Measurements from ENCODE around the gene PURB.

PURB gene

DNA sequence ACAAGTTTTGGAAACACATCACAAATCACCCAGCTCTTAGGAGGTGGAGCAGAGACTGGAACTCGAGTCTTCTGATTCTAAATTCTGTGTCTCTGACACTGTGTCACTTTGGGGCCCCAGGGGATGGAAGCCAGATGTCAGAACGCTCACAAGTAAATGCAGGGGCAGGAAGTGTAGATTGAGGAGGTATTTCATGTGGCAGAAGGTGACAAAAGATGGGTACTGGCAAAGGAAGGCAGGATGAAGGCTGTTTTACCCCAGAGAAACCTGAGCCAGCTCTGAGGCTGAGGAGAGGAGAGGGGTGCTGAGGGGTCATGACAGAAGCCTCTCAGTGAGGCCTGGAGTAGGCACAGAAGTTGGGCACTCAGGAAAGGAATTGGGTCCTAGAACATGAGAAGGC is 6.0 kb upstream of the PURB start:
- no peaks in the 10 kb centered on the region for H3K79me2 ChIP-seq (ENCODE audit: insufficient read depth, low read length)
- H3K4me1 ChIP-seq (ENCODE audit: insufficient read depth, low read length, severe bottlenecking): peaks cover under 1% of the 10 kb centered on the region
- H3K9me2 ChIP-seq (ENCODE audit: low read depth, low read length): no peaks in the 10 kb centered on the region
- TF ChIP-seq EZH2 (IDR thresholded peaks at IDR 0.05; ENCODE audit: borderline replicate concordance, low read length): no peak
- H3K27me3 ChIP-seq (ENCODE audit: insufficient read depth, low read length): no peaks in the 10 kb centered on the region; the same call in 1 of the 2 replicates
- H3F3A ChIP-seq (ENCODE audit: insufficient read depth, low read length): no peaks in the 10 kb centered on the region
- no peak overlapping the region for H3K4me3 ChIP-seq (ENCODE audit: low read depth, low read length, poor library complexity, severe bottlenecking)
- H3K4me2 ChIP-seq (ENCODE audit: low read length): no peak overlapping the region
- no peaks in the 10 kb centered on the region for H4K20me1 ChIP-seq (ENCODE audit: insufficient read depth, low read length)
- H3K27ac ChIP-seq (ENCODE audit: low read depth, low read length, poor library complexity, severe bottlenecking): no peak overlapping the region
- no peak overlapping the region for H2AFZ ChIP-seq (ENCODE audit: low read length)
- no peaks in the 10 kb centered on the region for H3K36me3 ChIP-seq (ENCODE audit: insufficient read depth, low read length)
- H3K9me3 ChIP-seq (ENCODE audit: low read length): no peaks in the 10 kb centered on the region
- no peak overlapping the region for H3K9ac ChIP-seq (ENCODE audit: low read length)

DNA sequence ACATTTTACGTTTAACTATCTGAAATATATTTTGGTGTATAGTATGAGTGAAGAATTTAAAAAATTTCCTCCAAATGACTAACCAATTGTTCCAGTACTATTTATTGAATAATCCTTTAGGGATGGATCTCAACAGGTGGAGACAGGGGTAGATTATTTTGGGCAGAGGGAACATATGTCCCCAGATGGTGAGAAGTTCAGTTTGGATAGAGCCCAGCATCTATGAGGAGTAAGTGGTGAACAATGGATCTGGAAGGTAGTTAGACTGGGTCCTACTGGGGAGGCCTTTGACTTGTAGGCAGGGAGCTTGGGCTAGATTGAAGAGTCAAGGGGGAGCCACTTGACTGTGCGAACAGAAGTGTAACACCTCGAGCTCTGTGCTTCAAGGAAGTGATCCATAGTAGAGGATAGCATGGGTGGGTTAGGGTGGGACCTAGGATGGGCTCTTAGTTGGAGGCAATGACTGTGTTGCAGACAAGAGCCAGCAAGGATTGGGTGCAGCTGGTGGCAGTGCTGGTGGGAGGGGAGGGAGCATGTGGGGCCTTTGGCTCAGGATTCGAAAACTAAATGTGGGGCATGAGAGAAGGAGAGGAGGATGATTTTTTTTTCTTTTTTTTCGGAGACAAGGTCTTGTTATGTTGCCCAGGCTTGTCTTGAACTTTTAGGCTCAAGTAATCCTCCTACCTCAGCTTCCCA is 3.9 kb upstream of the PURB start:
- Histone ChIP-seq H3K79me2 (ENCODE audit: insufficient read depth, low read length) (no peaks in the 10 kb centered on the region), H3K9me3 (ENCODE audit: low read length) (no peaks in the 10 kb centered on the region; the same call in 1 of the 2 replicates), H3K27me3 (ENCODE audit: insufficient read depth, low read length) (no peaks in the 10 kb centered on the region), H3K4me3 (ENCODE audit: low read depth, low read length, poor library complexity, severe bottlenecking) (no peak overlapping the region), H2AFZ (ENCODE audit: low read length) (no peak overlapping the region), H4K20me1 (ENCODE audit: insufficient read depth, low read length) (no peaks in the 10 kb centered on the region), H3F3A (ENCODE audit: insufficient read depth, low read length) (no peaks in the 10 kb centered on the region), H3K36me3 (ENCODE audit: insufficient read depth, low read length) (peaks cover 6% of the 10 kb centered on the region), H3K4me1 (ENCODE audit: insufficient read depth, low read length, severe bottlenecking) (peaks cover 14% of the 10 kb centered on the region), H3K9ac (ENCODE audit: low read length) (no peak overlapping the region), H3K9me2 (ENCODE audit: low read depth, low read length) (no peaks in the 10 kb centered on the region), H3K27ac (ENCODE audit: low read depth, low read length, poor library complexity, severe bottlenecking) (no peak overlapping the region), H3K4me2 (ENCODE audit: low read length) (no peak overlapping the region)
- no peak for TF ChIP-seq EZH2 (IDR thresholded peaks at IDR 0.05; ENCODE audit: borderline replicate concordance, low read length)
- TF ChIP-seq, protein P1, sequence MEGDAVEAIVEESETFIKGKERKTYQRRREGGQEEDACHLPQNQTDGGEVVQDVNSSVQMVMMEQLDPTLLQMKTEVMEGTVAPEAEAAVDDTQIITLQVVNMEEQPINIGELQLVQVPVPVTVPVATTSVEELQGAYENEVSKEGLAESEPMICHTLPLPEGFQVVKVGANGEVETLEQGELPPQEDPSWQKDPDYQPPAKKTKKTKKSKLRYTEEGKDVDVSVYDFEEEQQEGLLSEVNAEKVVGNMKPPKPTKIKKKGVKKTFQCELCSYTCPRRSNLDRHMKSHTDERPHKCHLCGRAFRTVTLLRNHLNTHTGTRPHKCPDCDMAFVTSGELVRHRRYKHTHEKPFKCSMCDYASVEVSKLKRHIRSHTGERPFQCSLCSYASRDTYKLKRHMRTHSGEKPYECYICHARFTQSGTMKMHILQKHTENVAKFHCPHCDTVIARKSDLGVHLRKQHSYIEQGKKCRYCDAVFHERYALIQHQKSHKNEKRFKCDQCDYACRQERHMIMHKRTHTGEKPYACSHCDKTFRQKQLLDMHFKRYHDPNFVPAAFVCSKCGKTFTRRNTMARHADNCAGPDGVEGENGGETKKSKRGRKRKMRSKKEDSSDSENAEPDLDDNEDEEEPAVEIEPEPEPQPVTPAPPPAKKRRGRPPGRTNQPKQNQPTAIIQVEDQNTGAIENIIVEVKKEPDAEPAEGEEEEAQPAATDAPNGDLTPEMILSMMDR (IDR thresholded peaks at IDR 0.05; ENCODE audit: low read length): no peak

DNA sequence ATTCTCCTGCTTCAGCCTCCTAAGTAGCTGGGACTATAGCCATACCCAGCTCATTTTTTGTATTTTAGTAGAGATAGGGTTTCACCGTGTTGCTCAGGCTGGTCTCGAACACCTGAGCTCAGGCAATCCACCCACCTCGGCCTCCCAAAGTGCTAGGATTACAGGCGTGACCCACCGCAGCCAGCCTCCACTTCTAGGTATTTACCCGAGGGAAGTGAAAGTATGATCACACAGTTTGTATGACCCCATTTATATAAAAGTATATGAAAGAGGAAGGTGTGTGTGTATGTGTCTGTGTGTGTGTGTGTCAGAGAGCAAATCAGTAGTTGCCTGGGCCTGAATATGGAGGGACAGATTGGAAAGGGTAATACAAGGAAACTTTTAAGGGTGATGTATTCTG is 2.0 kb upstream of the PURB start:
- Histone ChIP-seq H3K4me3 (ENCODE audit: low read depth, low read length, poor library complexity, severe bottlenecking) (no peak overlapping the region), H3K27me3 (ENCODE audit: insufficient read depth, low read length) (no peaks in the 10 kb centered on the region), H3K9me3 (ENCODE audit: low read length) (peaks cover 16% of the 10 kb centered on the region), H3K36me3 (ENCODE audit: insufficient read depth, low read length) (peaks cover 25% of the 10 kb centered on the region), H3K4me1 (ENCODE audit: insufficient read depth, low read length, severe bottlenecking) (peaks cover 33% of the 10 kb centered on the region), H4K20me1 (ENCODE audit: insufficient read depth, low read length) (no peaks in the 10 kb centered on the region), H3F3A (ENCODE audit: insufficient read depth, low read length) (no peaks in the 10 kb centered on the region), H3K27ac (ENCODE audit: low read depth, low read length, poor library complexity, severe bottlenecking) (no peak overlapping the region), H3K9ac (ENCODE audit: low read length) (no peak overlapping the region), H3K4me2 (ENCODE audit: low read length) (no peak overlapping the region), H2AFZ (ENCODE audit: low read length) (no peak overlapping the region), H3K79me2 (ENCODE audit: insufficient read depth, low read length) (peaks cover 19% of the 10 kb centered on the region), H3K9me2 (ENCODE audit: low read depth, low read length) (no peaks in the 10 kb centered on the region)
- TF ChIP-seq, protein P1 (IDR thresholded peaks at IDR 0.05; ENCODE audit: low read length): no peak
- TF ChIP-seq EZH2 (IDR thresholded peaks at IDR 0.05; ENCODE audit: borderline replicate concordance, low read length): no peak

Data from OCI-LY1 (cell line).